OCI-LY1 (cell line): ENCODE results near the gene ERGIC2.

Experiments used
- CTCF ChIP-seq: fragments of 200-600 bp; sonication (generic), shearing (Covaris generic); IDR thresholded peaks from 2 replicates; pipeline ENCODE4 v1.5.1; 2017; ENCODE audit warnings: mild to moderate bottlenecking, antibody characterized with exemption, low read length, moderate library complexity, mixed read lengths
- EZH2 ChIP-seq: fragments of 200-600 bp; sonication (generic), shearing (Covaris generic); IDR thresholded peaks from 2 replicates; pipeline ENCODE4 v1.8.0; 2017; ENCODE audit warnings: borderline replicate concordance, mixed run types, mild to moderate bottlenecking, antibody characterized with exemption, low read length, moderate library complexity, mixed read lengths

- TF ChIP-seq CTCF = no peak
- TF ChIP-seq EZH2 = no peak
Measured at GRCh38 chr12:29306266-29306665, 74.7 kb downstream of the ERGIC2 start.
